Activated effector memory CD4-positive, alpha-beta T cell treated with Interleukin-2 at 50 U/mL for 16 hours (primary cell): ENCODE measurements around the gene ARHGAP44.
A peak's percentile ranks its signal among the peaks of the same experiment; 100 is the strongest.

Experiments
- DNase-seq: peaks from one replicate; pipeline ENCODE4 v3.0.0-alpha.2; 2020

ARHGAP44 gene

GRCh38 chr17:13029340-13029739 lies 240.0 kb downstream of the ARHGAP44 start:
- DNase-seq = no peak

GRCh38 chr17:13030056-13030455 lies 240.8 kb downstream of the ARHGAP44 start:
- no peak for DNase-seq

GRCh38 chr17:13030459-13031300 lies 241.4 kb downstream of the ARHGAP44 start:
- DNase-seq = no peak

- DNase-seq = peak; percentile 18
Observed at GRCh38 chr17:13031718-13032350, 242.5 kb downstream of the ARHGAP44 start.

GRCh38 chr17:13035420-13035819 lies 246.1 kb downstream of the ARHGAP44 start:
- no peak for DNase-seq

- no peak for DNase-seq
Observed at GRCh38 chr17:13036751-13037150, 247.5 kb downstream of the ARHGAP44 start.

GRCh38 chr17:13038931-13039665 lies 249.8 kb downstream of the ARHGAP44 start:
- DNase-seq = no peak
